DMS153 treated with DMSO at 0.1 percent for 48 hours (cell line): ENCODE measurements around the gene ANKRD1.
"Not testable (repeated sequence)": the region's sequence is repeated elsewhere in the genome, so short reads cannot be mapped to it uniquely, and the experiment has no call there.

ENCODE experiments used
- DNase-seq: peaks from one replicate; lab custom pipeline; 2025; ENCODE audit not compliant: unreplicated experiment; lab: John Stamatoyannopoulos, UW

The ANKRD1 gene

DNA sequence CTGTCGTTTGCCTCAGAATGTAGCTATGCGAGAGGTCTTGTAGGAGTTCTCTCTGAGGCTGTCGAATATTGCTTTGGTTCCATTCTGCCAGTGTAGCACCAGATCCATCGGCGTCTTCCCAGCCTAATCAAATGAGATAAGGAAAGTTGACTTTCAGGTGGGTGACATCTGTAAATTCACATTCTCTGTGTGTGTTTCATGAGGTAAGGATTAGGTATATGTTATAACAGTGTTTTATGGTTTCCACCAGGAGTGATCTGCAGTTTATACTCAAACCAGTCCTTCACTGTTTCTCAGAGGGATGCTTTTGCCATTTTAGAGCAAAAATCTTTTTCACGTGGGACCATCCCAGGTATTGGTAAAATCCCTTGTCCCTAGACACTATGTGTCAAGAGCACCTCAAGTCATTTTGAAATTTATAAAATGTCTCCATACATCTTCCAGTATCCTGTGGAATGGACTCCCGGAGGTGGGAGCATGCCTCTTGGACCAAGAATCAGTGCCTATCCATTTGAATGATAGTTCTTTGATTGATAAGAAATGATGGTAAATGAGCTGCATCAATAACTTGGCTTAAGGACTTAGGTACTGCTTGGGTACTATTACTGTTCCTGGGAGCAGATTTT, 7.9 kb downstream of the ANKRD1 start:
- no peak for DNase-seq

DNA sequence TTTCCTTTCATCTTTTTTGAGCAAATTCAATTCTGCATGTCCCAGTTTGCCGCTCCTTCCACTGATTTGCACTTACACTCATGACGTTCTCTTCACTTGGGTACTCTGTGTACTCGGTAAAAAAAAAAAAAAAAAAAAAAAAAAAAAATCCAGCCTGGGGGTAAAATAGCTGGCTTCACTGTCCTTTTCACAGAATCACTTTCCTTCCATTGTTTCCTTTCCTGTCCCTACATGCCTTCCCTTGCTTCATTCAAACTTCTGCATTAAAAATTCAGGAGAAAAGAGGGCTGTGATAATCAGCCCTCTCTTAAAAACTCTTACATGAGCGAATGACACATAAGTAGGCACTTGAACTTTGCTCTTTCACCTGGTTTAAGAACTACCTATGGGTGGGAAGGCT, 8.7 kb downstream of the ANKRD1 start:
- no peak for DNase-seq

DNA sequence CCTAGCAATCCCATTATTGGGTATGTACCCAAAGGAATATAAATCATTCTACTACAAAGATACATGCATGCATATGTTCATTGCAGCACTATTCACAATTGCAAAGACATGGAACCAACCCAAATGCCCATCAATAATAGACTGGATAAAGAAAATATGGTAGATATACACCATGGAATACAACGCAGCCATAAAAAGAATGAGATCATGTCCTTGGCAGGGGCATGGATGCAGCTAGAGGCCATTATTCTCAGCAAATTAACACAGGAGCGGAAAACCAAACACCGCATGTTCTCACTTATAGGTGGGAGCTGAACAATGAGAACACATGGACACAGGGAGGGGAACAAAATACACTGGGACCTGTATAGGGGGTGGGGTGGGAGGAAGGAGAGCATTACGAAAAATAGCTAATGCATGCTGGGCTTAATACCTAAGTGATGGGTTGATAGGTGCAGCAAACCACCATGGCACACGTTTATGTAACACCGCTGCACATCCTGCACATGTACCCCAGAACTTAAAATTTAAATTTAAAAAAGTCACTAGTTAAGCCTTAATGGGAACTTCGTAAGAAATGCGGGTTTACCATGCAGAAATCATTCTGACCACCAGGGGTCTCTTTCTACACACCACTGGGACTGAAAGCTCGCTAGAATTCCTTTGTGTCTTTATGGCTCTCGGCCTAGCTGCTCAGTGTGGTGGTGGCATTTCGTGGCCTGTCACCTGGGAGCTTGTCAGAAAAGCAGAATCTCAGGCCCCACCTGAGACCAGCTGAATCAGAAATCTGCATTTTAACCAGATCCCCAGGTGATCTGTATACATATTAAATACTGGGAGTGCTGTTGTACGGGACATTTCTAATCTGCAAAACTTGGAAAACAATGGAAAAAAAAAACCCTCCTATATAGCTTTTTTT, 9.5 kb downstream of the ANKRD1 start:
- DNase-seq = peak; percentile 52

GRCh38 chr10:90906596-90906995, 14.3 kb downstream of the ANKRD1 start:
- no peak for DNase-seq

GRCh38 chr10:90905925-90906324, 15.0 kb downstream of the ANKRD1 start:
- DNase-seq = no peak

DNA sequence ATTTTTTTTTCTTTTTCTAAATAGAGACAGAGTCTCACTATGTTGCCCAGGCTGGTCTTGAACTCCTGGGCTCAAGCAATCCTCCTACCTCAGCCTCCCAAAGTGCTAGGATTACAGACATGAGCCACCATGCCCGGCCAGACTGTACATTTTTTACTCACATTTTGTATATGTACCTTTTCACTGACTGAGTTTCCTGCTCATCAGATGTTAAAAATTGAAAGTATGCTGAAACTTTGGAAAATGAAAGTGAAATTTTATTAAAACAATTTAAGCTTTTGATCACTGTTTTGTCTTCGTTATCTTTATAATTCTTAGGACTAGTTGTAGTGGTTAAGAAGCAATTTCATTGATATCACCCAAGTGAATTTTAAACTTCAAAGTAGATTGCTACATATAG, 24.0 kb downstream of the ANKRD1 start:
- not testable (repeated sequence) for DNase-seq

GRCh38 chr10:90893190-90893589, 27.7 kb downstream of the ANKRD1 start:
- no peak for DNase-seq

DNA sequence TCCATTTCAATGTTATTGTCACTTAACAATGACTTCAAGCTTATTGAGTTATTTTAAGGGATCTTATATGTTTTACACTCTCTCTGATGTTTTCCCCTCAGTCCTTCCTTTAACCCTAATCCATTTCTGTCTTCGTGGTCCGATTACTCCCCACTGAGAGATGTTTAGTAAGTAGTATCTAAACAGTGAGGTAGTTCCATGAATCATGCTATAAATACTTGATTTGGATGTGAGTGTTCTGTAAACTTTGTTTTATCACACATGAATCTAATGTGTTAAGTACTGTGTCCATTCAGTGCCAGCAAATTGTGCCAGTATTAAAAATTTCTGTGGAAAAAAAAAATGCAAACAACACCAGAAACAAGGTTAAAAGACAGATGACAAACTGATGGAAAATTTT, 30.5 kb downstream of the ANKRD1 start:
- no peak for DNase-seq

DNA sequence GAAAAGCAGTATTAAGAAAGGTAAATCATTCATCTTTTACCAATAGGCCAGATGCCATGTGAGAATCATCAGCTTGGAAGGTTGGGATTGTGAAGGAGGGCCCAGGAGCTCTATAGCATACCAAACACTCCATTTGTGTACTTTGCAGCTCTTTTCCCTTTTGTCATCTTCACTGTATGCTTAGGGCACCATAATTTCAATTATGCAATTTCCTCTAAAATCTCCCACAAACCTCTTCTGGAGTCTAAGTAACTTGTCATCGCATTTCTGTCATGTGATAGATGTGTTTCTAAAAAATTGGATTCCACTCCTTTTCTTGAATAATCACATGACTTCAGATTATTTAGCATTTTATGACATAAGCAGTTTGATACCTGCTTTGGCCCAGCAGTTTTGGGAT, 31.3 kb downstream of the ANKRD1 start:
- no peak for DNase-seq

- DNase-seq = no peak
Observed at GRCh38 chr10:90888387-90888786, 32.5 kb downstream of the ANKRD1 start.

DNA sequence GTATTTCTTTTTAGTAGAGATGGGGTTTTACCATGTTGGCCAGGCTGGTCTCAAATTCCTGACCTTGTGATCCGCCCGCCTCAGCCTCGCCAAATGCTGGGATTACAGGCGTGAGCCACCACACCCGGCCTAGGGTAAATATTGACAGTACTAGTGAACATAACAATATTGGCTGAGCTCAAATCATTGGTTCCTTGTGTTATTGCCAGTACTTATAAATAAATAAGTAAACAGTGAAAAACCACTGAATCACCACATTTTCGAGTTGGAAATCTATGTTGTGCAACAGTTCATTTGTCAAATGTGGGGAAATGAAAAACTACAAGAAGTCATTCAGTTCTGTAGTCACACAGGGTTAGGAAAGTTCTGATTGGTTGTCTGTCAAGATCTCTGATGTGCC, 33.3 kb downstream of the ANKRD1 start:
- DNase-seq = no peak

GRCh38 chr10:90885176-90885575, 35.7 kb downstream of the ANKRD1 start:
- DNase-seq = no peak

GRCh38 chr10:90884431-90884830, 36.5 kb downstream of the ANKRD1 start:
- DNase-seq = no peak

DNA sequence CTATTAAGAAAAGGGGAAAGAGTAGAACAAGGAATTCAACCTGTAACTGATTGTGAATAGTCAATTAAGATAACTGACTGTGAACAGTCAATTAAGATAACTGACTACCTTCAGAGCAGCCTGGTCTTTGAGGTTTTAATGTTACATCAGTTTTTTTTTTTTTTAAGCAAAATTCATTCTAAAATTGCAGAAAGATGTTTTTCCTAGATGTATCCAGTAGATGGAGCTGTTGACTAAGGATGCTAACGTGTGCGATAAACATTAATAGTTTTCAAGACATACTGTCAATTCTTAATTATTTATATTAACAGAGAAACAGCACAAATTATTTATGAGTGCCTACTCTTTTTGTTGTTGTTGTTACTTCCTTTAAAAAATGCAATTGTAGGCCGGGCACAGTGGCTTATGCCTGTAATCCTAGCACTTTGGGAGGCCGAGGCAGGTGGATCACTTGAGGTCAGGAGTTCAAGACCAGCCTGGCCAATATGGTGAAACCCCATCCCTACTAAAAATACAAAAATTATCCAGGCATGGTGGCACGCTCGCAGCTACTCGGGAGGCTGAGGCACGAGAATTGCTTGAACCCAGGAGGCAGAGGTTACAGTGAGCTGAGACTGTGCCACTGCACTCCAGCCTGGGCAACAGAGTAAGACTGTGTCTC, 40.7 kb downstream of the ANKRD1 start:
- not testable (repeated sequence) for DNase-seq

- DNase-seq = no peak
Observed at GRCh38 chr10:90879062-90879461, 41.8 kb downstream of the ANKRD1 start.

DNA sequence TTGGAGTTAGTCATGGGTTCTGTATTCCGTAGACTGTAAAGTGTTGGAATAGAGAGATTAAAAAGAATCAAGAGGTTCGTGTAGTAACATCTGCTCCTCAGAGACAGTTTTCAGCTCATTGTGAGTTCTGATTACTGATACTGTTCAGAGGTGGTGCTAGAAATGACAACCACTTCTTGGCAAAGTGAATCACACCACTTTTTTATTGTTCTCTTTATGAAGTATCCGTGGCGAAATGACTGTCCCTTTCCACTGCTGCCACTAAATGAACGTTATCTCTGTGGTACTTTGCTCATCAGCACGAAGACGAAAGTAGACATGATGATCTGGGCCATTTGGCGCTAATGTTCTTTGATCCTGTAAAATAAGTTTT, 48.3 kb downstream of the ANKRD1 start:
- DNase-seq = no peak

DNA sequence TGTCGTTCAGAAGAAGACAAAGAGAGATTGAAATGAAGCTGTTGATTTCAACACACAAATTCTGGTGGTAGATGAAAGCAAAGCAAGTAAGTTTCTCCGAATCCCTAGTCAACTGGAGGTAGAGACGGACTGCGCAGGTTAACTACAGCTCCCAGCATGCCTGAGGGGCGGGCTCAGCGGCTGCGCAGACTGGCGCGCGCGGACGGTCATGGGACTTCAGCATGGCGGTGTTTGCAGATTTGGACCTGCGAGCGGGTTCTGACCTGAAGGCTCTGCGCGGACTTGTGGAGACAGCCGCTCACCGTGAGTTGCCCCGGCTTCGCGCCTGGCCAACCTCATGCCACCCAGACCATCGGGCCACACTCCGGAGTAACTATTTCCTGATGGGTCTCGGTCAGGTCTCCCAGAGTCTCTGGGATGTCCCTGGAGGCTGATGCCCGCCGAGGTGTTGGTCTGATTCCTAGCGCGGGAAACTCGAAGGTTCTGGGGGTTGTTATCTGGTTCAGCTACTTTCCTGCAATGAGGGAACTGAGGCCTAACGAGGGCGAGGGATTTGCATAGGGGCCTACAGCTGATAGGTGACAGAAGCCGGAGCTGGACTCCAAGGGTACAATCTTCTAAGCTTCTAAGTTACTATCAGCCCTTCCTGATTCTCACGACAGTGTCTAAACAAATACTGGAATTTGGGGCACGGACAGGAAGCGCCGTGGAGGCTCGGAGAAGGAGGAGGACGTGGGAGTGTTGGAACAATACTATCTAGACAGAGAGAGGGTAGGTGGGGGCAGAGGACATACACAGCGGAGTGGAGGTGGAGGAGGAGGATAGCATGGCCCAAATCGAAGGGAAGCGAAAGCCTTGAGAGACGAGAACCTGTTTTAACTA, 48.9 kb downstream of the ANKRD1 start, which contains the start of gene RPP30:
RPP30 (plus strand) TSS at position 209 of the 882 bp plus-strand sequence; CDS start at position 222, 13 bp downstream.
- peak; percentile 40 for DNase-seq

GRCh38 chr10:90871279-90871765, 49.6 kb downstream of the ANKRD1 start:
- peak; percentile 12 for DNase-seq

DNA sequence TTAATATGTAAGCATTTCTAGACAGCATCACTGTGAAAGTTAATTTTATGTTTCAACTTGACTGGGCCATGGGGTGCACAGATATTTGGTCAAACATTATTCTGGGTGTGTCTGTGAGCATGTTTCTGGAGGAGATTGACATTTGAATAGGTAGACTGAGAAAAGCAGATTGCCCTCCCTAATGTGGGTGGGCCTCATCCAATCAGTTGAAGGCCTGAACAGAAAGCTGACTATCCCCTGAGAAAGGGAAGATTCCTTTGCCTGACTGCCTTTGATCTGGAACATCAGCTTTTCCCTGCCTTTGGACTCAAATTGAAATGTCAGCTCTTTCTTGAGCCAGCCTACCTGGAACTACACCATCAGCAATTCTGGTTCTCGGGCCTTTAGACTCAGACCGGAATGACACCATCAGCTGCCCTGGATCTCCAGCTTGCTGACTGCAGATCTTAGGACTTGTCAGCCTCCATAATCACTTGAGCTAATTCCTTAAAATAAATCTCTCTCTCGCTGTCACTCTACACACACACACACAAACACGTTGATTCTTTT, 54.8 kb downstream of the ANKRD1 start:
- DNase-seq = no peak

- no peak for DNase-seq
Observed at GRCh38 chr10:90865401-90865800, 55.5 kb downstream of the ANKRD1 start.
